HG03378 (cell line): ENCODE results near the gene EML6.
"Not testable (repeated sequence)": the region's sequence is repeated elsewhere in the genome, so short reads cannot be mapped to it uniquely, and the experiment has no call there.

Source experiments
- ATAC-seq: cut with Tn5 transposase; IDR thresholded peaks from one replicate; pipeline ENCODE4 v1.9.1; 2021; ENCODE audit warnings: mild to moderate bottlenecking, moderate library complexity; ENCODE audit not compliant: unreplicated experiment

The EML6 gene

GRCh38 chr2:54839461-54840255 lies 116.2 kb downstream of the EML6 start:
- ATAC-seq: no peak

- ATAC-seq: no peak
Measured at GRCh38 chr2:54840559-54841468, 117.4 kb downstream of the EML6 start.

- not testable (repeated sequence) for ATAC-seq
Measured at GRCh38 chr2:54841500-54841899, 118.0 kb downstream of the EML6 start.

GRCh38 chr2:54845094-54845493 lies 121.6 kb downstream of the EML6 start:
- no peak for ATAC-seq

- no peak for ATAC-seq
Measured at GRCh38 chr2:54845514-54845913, 122.1 kb downstream of the EML6 start.

GRCh38 chr2:54850171-54851122 lies 127.0 kb downstream of the EML6 start:
- ATAC-seq: no peak

GRCh38 chr2:54853616-54854310 lies 130.3 kb downstream of the EML6 start:
- ATAC-seq: no peak

- ATAC-seq: no peak
Measured at GRCh38 chr2:54855434-54855833, 132.0 kb downstream of the EML6 start.

GRCh38 chr2:54858021-54858681 lies 134.7 kb downstream of the EML6 start:
- ATAC-seq: no peak

- no peak for ATAC-seq
Measured at GRCh38 chr2:54859416-54859815, 136.0 kb downstream of the EML6 start.

- no peak for ATAC-seq
Measured at GRCh38 chr2:54859997-54860701, 136.7 kb downstream of the EML6 start.

GRCh38 chr2:54862229-54862628 lies 138.8 kb downstream of the EML6 start:
- no peak for ATAC-seq

GRCh38 chr2:54862742-54863141 lies 139.3 kb downstream of the EML6 start:
- no peak for ATAC-seq

- no peak for ATAC-seq
Measured at GRCh38 chr2:54863660-54864059, 140.2 kb downstream of the EML6 start.

GRCh38 chr2:54864096-54864495 lies 140.6 kb downstream of the EML6 start:
- ATAC-seq: no peak

GRCh38 chr2:54864727-54865126 lies 141.3 kb downstream of the EML6 start:
- ATAC-seq: no peak

- no peak for ATAC-seq
Measured at GRCh38 chr2:54866179-54866578, 142.7 kb downstream of the EML6 start.

- ATAC-seq: peak; percentile 94
Measured at GRCh38 chr2:54866868-54867267, 143.4 kb downstream of the EML6 start.

- peak; percentile 37 for ATAC-seq
Measured at GRCh38 chr2:54867457-54867856, 144.0 kb downstream of the EML6 start.
